HUES48 (cell line): ENCODE results near the gene CREB5.
"Not testable (repeated sequence)": the region's sequence is repeated elsewhere in the genome, so short reads cannot be mapped to it uniquely, and the experiment has no call there.

Source experiments
- H3K27ac ChIP-seq: one replicate; pipeline ENCODE4 v1.7.0; 2013; ENCODE audit warnings: low read depth, low read length, inconsistent platforms
- H3K27me3 ChIP-seq: 2 replicates; pipeline ENCODE4 v1.6.1; 2013; ENCODE audit warnings: mild to moderate bottlenecking, low read length; ENCODE audit not compliant: control insufficient read depth, insufficient read depth
- H3K36me3 ChIP-seq: 2 replicates; pipeline ENCODE4 v1.6.1; 2013; ENCODE audit warnings: low read length; ENCODE audit not compliant: control insufficient read depth, insufficient read depth
- H3K4me1 ChIP-seq: 2 replicates; pipeline ENCODE4 v1.6.1; 2013; ENCODE audit warnings: mild to moderate bottlenecking, low read length; ENCODE audit not compliant: control insufficient read depth, insufficient read depth
- H3K4me3 ChIP-seq: 2 replicates; pipeline ENCODE4 v1.5.1; 2013; ENCODE audit warnings: mild to moderate bottlenecking, low read depth, low read length
- H3K9ac ChIP-seq: 2 replicates; pipeline ENCODE4 v1.6.1; 2013; ENCODE audit warnings: mild to moderate bottlenecking, low read depth, low read length, moderate library complexity
- H3K9me3 ChIP-seq: 2 replicates; pipeline ENCODE4 v1.6.1; 2013; ENCODE audit warnings: low read length; ENCODE audit not compliant: control insufficient read depth, insufficient read depth

Gene CREB5

DNA sequence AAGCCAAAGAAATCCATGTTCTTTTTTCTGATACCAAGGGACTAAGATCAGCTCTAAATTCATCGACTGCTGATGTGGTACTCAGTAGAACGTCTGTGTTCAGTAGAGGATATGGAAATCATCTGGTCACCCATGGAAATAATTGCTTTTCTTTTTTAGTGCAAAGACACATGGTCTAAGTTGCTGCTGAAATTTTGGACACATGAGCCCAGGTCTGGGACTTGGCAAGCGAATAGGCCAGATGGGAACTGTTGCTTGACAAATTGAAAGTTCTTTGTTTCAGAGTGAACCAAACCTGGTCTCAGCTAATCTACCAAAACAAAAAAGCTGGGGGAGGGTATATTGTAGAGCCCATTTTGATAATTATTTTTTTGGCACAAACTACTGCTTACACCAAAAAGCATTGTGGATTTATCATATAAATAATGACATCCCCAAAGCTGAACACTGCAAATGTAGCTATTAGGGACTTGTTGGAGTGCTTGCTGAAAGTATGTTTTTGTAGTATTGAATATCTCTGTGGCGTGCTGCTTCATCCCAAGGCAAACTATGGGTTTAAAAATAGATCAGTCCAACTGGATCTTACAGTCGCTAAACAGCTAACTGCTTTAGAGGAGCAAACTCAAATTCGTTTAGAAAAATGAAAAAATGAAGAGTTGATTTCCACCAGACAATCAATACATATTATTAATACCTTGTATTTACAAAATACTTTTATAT is 401.1 kb downstream of the CREB5 start:
- H3K27ac ChIP-seq: no peak overlapping the region

GRCh38 chr7:28815369-28815927 is 403.1 kb downstream of the CREB5 start:
- no peaks in the 10 kb centered on the region for H3K4me1 ChIP-seq
- H3K9ac ChIP-seq: no peak overlapping the region
- no peaks in the 10 kb centered on the region for H3K27me3 ChIP-seq
- no peaks in the 10 kb centered on the region for H3K36me3 ChIP-seq
- H3K27ac ChIP-seq: no peak overlapping the region
- H3K4me3 ChIP-seq: no peak overlapping the region
- no peaks in the 10 kb centered on the region for H3K9me3 ChIP-seq

More for the DNA sequence above, 401.1 kb downstream of the CREB5 start:
- no peaks in the 10 kb centered on the region for H3K27me3 ChIP-seq
- H3K4me3 ChIP-seq: no peak overlapping the region
- H3K36me3 ChIP-seq: no peaks in the 10 kb centered on the region
- peaks cover 3% of the 10 kb centered on the region; the same call in 1 of the 2 replicates for H3K4me1 ChIP-seq
- no peak overlapping the region for H3K9ac ChIP-seq
- no peaks in the 10 kb centered on the region for H3K9me3 ChIP-seq

DNA sequence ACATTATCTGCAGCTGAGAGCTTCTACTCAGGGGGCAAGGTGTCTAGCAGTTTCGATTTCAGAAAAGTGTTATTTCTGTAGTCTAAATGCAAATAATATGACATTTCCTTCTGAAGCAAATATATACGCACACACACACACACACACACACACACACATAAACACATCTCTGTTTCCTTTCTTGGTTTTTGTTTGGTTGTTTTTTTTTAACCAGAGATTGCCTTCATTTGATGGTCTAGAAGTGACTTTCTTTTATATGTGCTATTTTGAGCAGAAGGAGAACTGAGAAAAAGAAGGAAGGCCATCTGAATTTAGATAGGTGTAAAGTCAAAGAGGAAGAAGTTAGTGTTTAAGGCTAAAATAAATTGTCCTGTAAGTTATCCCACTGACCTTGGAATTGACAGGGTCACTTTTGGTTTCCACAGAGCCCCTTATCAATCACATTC is 403.6 kb downstream of the CREB5 start:
- no peak overlapping the region for H3K9ac ChIP-seq
- no peaks in the 10 kb centered on the region for H3K36me3 ChIP-seq
- H3K27me3 ChIP-seq: no peaks in the 10 kb centered on the region
- no peak overlapping the region for H3K27ac ChIP-seq
- no peaks in the 10 kb centered on the region for H3K9me3 ChIP-seq
- H3K4me1 ChIP-seq: 0 out of 2 replicates have a peak, but pooled peaks cover 3% of the 10 kb centered on the region
- no peak overlapping the region for H3K4me3 ChIP-seq

- H3K27ac ChIP-seq: no peak overlapping the region
- no peaks in the 10 kb centered on the region for H3K9me3 ChIP-seq
- H3K4me3 ChIP-seq: no peak overlapping the region
- H3K36me3 ChIP-seq: no peaks in the 10 kb centered on the region
- H3K9ac ChIP-seq: no peak overlapping the region
- no peaks in the 10 kb centered on the region for H3K27me3 ChIP-seq
- H3K4me1 ChIP-seq: peaks cover 11% of the 10 kb centered on the region
Observed at GRCh38 chr7:28818996-28819395, 406.7 kb downstream of the CREB5 start.

DNA sequence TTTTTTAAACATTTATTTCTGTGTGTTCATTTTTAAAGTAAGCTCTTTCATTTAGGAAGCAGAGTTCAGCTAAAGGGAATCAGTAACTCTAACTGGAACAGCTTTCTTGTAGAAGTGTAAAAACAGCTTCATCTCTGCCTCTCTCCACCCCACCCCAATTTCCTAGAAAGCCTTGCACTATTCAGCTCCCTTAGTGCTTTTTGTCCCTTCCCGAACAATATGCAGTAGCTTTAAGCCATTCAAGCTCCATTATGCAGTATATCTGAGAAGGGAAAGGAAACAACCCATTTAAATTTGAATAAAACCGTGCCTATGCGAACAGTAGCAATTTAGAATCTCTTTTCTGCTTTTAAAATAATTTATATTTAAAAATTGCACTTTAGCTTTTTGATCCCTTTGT is 411.3 kb downstream of the CREB5 start:
- Histone ChIP-seq H3K4me1 (peaks cover 15% of the 10 kb centered on the region), H3K4me3 (no peak overlapping the region), H3K9me3 (no peaks in the 10 kb centered on the region), H3K27me3 (no peaks in the 10 kb centered on the region), H3K27ac (no peak overlapping the region), H3K36me3 (no peaks in the 10 kb centered on the region), H3K9ac (no peak overlapping the region)

DNA sequence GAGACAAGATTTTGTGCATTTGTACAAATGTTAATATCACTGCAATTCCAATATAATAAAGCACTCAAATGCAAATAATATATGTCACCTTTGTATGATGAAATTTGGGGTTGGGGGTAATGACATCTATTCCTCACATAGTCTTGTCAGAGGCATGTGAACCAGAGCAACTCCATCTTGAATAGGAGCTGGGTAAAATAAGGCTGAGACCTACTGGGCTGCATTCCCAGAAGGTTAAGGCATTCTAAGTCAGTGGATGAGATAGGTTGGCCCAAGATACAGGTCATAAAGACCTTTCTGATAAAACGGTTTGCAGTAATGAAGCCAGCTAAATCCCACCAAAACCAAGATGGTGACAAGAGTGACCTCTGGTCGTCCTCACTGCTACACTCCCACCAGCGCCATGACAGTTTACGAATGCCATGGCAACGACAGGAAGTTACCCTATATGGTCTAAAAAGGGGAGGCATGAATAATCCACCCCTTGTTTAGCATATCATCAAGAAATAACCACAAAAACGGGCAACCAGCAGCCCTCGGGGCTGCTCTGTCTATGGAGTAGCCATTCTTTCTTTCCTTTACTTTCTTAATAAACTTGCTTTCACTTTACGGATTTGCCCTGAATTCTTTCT is 413.6 kb downstream of the CREB5 start:
- H3K27ac ChIP-seq, H3K36me3 ChIP-seq, H3K27me3 ChIP-seq, H3K9ac ChIP-seq, H3K4me3 ChIP-seq, H3K9me3 ChIP-seq: not testable (repeated sequence)
- H3K4me1 ChIP-seq: peaks cover 13% of the 10 kb centered on the region

GRCh38 chr7:28830846-28831245 is 418.5 kb downstream of the CREB5 start:
- H3K4me3 ChIP-seq: no peak overlapping the region
- H3K36me3 ChIP-seq: no peaks in the 10 kb centered on the region
- H3K9me3 ChIP-seq: no peaks in the 10 kb centered on the region
- H3K27me3 ChIP-seq: no peaks in the 10 kb centered on the region
- H3K4me1 ChIP-seq: no peaks in the 10 kb centered on the region
- H3K9ac ChIP-seq: no peak overlapping the region
- H3K27ac ChIP-seq: no peak overlapping the region

- no peaks in the 10 kb centered on the region for H3K27me3 ChIP-seq
- no peaks in the 10 kb centered on the region for H3K9me3 ChIP-seq
- H3K4me1 ChIP-seq: no peaks in the 10 kb centered on the region
- no peak overlapping the region for H3K4me3 ChIP-seq
- no peak overlapping the region for H3K27ac ChIP-seq
- H3K9ac ChIP-seq: no peak overlapping the region
- H3K36me3 ChIP-seq: no peaks in the 10 kb centered on the region
Observed at GRCh38 chr7:28832669-28833068, 420.4 kb downstream of the CREB5 start.

GRCh38 chr7:28835800-28836199 is 423.5 kb downstream of the CREB5 start:
- Histone ChIP-seq H3K4me3 (no peak overlapping the region), H3K9ac (no peak overlapping the region), H3K27me3 (no peaks in the 10 kb centered on the region), H3K27ac (no peak overlapping the region), H3K9me3 (no peaks in the 10 kb centered on the region), H3K36me3 (no peaks in the 10 kb centered on the region), H3K4me1 (no peaks in the 10 kb centered on the region)

- no peaks in the 10 kb centered on the region for H3K36me3 ChIP-seq
- H3K9ac ChIP-seq: no peak overlapping the region
- H3K27me3 ChIP-seq: no peaks in the 10 kb centered on the region
- H3K27ac ChIP-seq: no peak overlapping the region
- H3K9me3 ChIP-seq: no peaks in the 10 kb centered on the region
- no peaks in the 10 kb centered on the region for H3K4me1 ChIP-seq
- no peak overlapping the region for H3K4me3 ChIP-seq
Observed at GRCh38 chr7:28836716-28837115, 424.4 kb downstream of the CREB5 start.

DNA sequence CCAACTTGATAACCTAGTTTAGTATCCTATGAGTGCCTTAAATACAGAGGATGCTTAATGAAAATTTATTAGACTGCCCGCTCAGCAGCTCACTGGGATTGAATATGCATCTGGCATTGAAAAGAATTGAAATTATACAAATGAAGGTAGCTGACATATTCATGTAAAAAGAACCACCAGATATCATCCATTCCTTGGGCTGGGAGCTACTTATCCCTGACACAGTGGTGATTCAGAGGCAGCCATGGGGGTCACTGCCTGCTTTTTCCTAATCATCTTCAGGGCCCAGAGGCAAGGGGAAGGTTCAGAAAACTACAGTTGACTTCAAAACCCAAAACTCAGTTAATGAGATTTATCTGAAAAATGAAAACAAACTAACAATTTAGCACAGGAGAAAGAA is 424.9 kb downstream of the CREB5 start:
- no peaks in the 10 kb centered on the region for H3K9me3 ChIP-seq
- no peaks in the 10 kb centered on the region for H3K27me3 ChIP-seq
- no peak overlapping the region for H3K27ac ChIP-seq
- H3K36me3 ChIP-seq: no peaks in the 10 kb centered on the region
- H3K4me1 ChIP-seq: no peaks in the 10 kb centered on the region
- no peak overlapping the region for H3K4me3 ChIP-seq
- no peak overlapping the region for H3K9ac ChIP-seq
